ENCODE results near the gene SLC1A7.

Gene SLC1A7

DNA sequence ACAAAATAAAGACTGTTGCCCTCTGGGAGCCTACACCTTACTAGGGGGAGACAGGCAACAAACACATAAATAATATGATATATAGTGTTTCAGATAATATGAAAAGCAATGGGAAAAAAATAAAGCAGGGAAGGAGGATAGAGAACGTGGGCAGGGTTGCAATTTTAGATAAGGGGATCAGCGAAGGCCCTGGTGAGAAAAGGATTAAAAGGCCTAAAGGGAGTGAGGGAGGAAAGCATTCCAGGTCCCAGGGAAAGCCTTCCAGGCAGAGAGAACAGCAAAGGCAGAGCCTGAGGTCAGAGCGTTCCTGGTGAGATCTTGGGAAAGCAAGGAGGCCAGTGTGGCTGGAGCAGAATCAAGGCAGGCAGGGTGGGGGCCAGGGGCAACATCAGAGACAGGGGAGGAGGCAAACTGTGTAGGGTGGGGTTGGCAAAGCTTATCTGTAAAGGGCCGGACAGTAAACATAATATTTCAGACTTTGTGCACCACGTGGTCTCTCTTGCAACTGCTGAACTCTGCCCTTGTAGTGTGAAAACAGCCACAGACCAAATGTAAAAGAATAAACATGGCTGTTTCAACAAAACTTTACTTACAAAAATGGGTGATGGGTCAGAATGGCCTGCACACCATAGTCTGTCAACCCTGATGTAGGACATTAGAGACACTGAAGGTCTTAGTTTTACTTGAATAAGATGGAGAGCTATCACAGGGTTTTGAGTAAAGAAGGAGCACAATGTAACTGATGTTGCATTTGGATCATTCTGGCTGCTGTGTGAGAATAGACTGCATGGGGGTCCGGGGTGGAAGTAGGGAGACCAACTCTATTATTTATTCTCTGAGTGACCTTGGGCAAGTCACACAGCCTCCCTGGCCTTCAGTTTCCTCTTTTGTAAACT lies 40.9 kb upstream of the SLC1A7 start:
- peak; percentile 44 for DNase-seq (ENCODE audit: low read depth)
- H3K4me3 ChIP-seq (ENCODE audit: low read depth, low read length): no peak overlapping the region
- TF ChIP-seq CTCF (conservative IDR thresholded peaks at IDR 0.05; ENCODE audit: low read depth, low read length): no peak

- TF ChIP-seq CTCF (conservative IDR thresholded peaks at IDR 0.05; ENCODE audit: low read depth, low read length): no peak
- no peak for DNase-seq (ENCODE audit: low read depth)
- no peak overlapping the region for H3K4me3 ChIP-seq (ENCODE audit: low read depth, low read length)
Measured at GRCh38 chr1:53182716-53183094, 40.3 kb upstream of the SLC1A7 start.

DNA sequence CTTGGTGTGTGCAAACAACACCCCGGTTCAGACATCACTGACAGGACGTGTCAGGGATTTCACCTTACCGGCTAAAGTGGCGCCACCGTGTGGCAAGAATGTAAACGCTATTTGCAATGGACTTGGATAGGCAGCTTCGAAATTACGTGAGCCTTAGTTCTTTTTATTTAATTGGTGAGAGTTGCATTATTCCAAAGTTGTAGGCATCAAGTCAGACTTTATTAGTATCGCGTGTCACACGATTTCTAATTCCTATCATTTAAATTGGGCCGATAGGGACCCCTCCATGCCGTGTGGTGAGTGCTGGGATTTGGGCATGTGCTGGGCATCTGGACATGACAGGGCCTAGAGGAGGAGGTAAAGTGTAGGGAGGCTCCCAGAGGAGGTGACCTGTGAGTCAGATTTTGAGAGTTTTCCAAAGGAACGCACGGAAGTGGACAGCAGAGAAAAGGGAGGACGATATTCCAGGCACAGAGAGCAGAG lies 39.7 kb upstream of the SLC1A7 start:
- TF ChIP-seq CTCF (conservative IDR thresholded peaks at IDR 0.05; ENCODE audit: low read depth, low read length): peak; percentile 85
- H3K4me3 ChIP-seq (ENCODE audit: low read depth, low read length): no peak overlapping the region
- DNase-seq (ENCODE audit: low read depth): peak; percentile 91

DNA sequence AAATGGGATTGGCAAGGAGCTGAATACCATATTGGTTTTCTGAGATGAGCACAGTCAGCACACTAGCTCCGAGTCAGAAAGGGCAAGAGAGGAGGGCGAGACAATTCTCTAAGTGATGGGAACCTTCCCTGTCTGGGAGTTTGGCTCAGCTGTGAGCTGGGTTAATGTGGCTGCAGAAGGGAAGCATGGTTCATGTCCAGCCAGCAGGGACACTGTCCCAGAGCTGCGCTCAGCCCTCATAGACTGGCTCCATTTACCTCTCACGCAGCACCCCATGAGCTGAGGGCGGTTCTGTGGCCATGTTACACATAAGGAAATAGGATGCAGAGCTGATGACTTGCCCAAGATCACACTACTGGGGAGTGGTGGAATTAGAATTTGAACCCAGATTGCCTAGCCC lies 38.5 kb upstream of the SLC1A7 start:
- no peak for DNase-seq (ENCODE audit: low read depth)
- no peak overlapping the region for H3K4me3 ChIP-seq (ENCODE audit: low read depth, low read length)
- TF ChIP-seq CTCF (conservative IDR thresholded peaks at IDR 0.05; ENCODE audit: low read depth, low read length): no peak

- TF ChIP-seq CTCF (conservative IDR thresholded peaks at IDR 0.05; ENCODE audit: low read depth, low read length): no peak
- DNase-seq (ENCODE audit: low read depth): no peak
- H3K4me3 ChIP-seq (ENCODE audit: low read depth, low read length): no peak overlapping the region
Measured at GRCh38 chr1:53180226-53180625, 37.8 kb upstream of the SLC1A7 start.

GRCh38 chr1:53176452-53177208 lies 34.2 kb upstream of the SLC1A7 start:
- TF ChIP-seq CTCF (conservative IDR thresholded peaks at IDR 0.05; ENCODE audit: low read depth, low read length): peak; percentile 41
- DNase-seq (ENCODE audit: low read depth): peak; percentile 41
- H3K4me3 ChIP-seq (ENCODE audit: low read depth, low read length): no peak overlapping the region

All from choroid plexus epithelial cell (primary cell).